ENCODE measurements around the gene EHD4. TPM values are rescaled to one million over a fixed set of nuclear protein-coding genes. Genes with fewer than 3 reads are reported as not detected.

The EHD4 gene
- total and polyA plus RNA-seq, 9 of the 15 experiments (the other 6 are each of a cell fraction or from before 2014, with no cell fraction given), result 0.89 to 10.3 (median 6.4) TPM

DNA sequence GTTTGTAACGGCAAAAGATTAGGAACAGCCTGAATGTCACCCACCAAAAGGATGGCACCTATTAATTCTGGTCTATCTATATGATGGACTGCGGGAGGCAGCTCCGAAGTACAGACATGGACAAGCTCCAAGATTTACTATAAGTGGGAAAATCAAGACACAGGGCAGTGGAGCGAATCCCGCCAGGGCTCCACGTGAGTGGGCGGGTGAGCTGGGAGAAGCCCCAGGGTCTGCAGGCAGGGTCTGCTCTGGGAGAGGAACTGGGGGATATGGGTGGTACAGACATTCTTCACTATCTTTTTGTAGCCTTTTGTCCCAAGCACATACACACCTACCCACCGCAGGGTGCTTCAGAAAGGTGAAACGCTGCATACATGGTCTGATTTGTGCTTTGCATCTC is 40.3 kb downstream of the EHD4 start:
- Histone ChIP-seq H3K27ac (ENCODE audit: extremely low read depth, low read depth, low read length) (no peak overlapping the region), H3K9me3 (replicated peaks; ENCODE audit: control insufficient read depth, insufficient read depth, low read depth, low read length) (no peaks in the 10 kb centered on the region), H3K4me2 (ENCODE audit: insufficient read depth, low read length) (no peak overlapping the region), H3K27me3 (ENCODE audit: control insufficient read depth in 2 of 2, insufficient read depth in 2 of 2, low read length in 2 of 2) (no peaks in the 10 kb centered on the region), H3K4me3 (no peak overlapping the region), H3K4me1 (replicated peaks in 1 of 2; ENCODE audit: control insufficient read depth in 2 of 2, insufficient read depth in 2 of 2, low read length in 2 of 2) (peaks cover 3 to 13% of the 10 kb centered on the region in 2 experiments; a peak in 4 of 5 replicates), H2AFZ (ENCODE audit: low read depth, low read length) (no peak overlapping the region), H3K9ac (ENCODE audit: insufficient read depth in 1 of 2, low read depth in 2 of 2, low read length in 2 of 2) (no peak overlapping the region), H3K9me1 (ENCODE audit: control insufficient read depth, insufficient read depth, low read length) (no peaks in the 10 kb centered on the region), H4K20me1 (replicated peaks; ENCODE audit: control insufficient read depth, insufficient read depth, low read length) (no peaks in the 10 kb centered on the region), H3K36me3 (ENCODE audit: control insufficient read depth, insufficient read depth, low read length) (peaks cover 4% of the 10 kb centered on the region; the same call in 2 of the 3 replicates), H3K79me2 (ENCODE audit: control insufficient read depth, insufficient read depth, low read length) (no peaks in the 10 kb centered on the region)
- DNase-seq (ENCODE audit: extremely low read depth in 1 of 4, low spot score in 3 of 4), result no peak
- intact Hi-C loops (cut with micrococcal nuclease), result no loop called here
- 95% methylated on average over 9 of the region's 9 CpGs for WGBS (ENCODE audit: insufficient coverage, low coverage, missing lambda C conversion rate)
- in situ Hi-C loops (cut with MboI), result no loop called here
- no peak for FAIRE-seq
- ChIA-PET CTCF (ENCODE audit: low intra/inter-chr PET ratio) (no interaction called here), POLR2A (no interaction called here)
- no peak for ATAC-seq
- no TSS peak for BruUV-seq (replicated peaks)
- no peak for TF ChIP-seq MAFF (IDR thresholded peaks at IDR 0.05; ENCODE audit: low read length)
- TF ChIP-seq, protein P1, sequence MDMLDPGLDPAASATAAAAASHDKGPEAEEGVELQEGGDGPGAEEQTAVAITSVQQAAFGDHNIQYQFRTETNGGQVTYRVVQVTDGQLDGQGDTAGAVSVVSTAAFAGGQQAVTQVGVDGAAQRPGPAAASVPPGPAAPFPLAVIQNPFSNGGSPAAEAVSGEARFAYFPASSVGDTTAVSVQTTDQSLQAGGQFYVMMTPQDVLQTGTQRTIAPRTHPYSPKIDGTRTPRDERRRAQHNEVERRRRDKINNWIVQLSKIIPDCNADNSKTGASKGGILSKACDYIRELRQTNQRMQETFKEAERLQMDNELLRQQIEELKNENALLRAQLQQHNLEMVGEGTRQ (CRISPR knock-in tag; IDR thresholded peaks at IDR 0.05), result no peak
- no peak for TF ChIP-seq TRIM28 (IDR thresholded peaks at IDR 0.05)
- no peak for TF ChIP-seq SIRT6 (IDR thresholded peaks at IDR 0.05; ENCODE audit: low read depth, low read length)
- TF ChIP-seq, protein P2, sequence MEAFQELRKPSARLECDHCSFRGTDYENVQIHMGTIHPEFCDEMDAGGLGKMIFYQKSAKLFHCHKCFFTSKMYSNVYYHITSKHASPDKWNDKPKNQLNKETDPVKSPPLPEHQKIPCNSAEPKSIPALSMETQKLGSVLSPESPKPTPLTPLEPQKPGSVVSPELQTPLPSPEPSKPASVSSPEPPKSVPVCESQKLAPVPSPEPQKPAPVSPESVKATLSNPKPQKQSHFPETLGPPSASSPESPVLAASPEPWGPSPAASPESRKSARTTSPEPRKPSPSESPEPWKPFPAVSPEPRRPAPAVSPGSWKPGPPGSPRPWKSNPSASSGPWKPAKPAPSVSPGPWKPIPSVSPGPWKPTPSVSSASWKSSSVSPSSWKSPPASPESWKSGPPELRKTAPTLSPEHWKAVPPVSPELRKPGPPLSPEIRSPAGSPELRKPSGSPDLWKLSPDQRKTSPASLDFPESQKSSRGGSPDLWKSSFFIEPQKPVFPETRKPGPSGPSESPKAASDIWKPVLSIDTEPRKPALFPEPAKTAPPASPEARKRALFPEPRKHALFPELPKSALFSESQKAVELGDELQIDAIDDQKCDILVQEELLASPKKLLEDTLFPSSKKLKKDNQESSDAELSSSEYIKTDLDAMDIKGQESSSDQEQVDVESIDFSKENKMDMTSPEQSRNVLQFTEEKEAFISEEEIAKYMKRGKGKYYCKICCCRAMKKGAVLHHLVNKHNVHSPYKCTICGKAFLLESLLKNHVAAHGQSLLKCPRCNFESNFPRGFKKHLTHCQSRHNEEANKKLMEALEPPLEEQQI (IDR thresholded peaks at IDR 0.05), result no peak
- no peak for TF ChIP-seq RBM22 (IDR thresholded peaks at IDR 0.05; ENCODE audit: low read depth, low read length, poor library complexity, severe bottlenecking)
- TF ChIP-seq, protein P3, sequence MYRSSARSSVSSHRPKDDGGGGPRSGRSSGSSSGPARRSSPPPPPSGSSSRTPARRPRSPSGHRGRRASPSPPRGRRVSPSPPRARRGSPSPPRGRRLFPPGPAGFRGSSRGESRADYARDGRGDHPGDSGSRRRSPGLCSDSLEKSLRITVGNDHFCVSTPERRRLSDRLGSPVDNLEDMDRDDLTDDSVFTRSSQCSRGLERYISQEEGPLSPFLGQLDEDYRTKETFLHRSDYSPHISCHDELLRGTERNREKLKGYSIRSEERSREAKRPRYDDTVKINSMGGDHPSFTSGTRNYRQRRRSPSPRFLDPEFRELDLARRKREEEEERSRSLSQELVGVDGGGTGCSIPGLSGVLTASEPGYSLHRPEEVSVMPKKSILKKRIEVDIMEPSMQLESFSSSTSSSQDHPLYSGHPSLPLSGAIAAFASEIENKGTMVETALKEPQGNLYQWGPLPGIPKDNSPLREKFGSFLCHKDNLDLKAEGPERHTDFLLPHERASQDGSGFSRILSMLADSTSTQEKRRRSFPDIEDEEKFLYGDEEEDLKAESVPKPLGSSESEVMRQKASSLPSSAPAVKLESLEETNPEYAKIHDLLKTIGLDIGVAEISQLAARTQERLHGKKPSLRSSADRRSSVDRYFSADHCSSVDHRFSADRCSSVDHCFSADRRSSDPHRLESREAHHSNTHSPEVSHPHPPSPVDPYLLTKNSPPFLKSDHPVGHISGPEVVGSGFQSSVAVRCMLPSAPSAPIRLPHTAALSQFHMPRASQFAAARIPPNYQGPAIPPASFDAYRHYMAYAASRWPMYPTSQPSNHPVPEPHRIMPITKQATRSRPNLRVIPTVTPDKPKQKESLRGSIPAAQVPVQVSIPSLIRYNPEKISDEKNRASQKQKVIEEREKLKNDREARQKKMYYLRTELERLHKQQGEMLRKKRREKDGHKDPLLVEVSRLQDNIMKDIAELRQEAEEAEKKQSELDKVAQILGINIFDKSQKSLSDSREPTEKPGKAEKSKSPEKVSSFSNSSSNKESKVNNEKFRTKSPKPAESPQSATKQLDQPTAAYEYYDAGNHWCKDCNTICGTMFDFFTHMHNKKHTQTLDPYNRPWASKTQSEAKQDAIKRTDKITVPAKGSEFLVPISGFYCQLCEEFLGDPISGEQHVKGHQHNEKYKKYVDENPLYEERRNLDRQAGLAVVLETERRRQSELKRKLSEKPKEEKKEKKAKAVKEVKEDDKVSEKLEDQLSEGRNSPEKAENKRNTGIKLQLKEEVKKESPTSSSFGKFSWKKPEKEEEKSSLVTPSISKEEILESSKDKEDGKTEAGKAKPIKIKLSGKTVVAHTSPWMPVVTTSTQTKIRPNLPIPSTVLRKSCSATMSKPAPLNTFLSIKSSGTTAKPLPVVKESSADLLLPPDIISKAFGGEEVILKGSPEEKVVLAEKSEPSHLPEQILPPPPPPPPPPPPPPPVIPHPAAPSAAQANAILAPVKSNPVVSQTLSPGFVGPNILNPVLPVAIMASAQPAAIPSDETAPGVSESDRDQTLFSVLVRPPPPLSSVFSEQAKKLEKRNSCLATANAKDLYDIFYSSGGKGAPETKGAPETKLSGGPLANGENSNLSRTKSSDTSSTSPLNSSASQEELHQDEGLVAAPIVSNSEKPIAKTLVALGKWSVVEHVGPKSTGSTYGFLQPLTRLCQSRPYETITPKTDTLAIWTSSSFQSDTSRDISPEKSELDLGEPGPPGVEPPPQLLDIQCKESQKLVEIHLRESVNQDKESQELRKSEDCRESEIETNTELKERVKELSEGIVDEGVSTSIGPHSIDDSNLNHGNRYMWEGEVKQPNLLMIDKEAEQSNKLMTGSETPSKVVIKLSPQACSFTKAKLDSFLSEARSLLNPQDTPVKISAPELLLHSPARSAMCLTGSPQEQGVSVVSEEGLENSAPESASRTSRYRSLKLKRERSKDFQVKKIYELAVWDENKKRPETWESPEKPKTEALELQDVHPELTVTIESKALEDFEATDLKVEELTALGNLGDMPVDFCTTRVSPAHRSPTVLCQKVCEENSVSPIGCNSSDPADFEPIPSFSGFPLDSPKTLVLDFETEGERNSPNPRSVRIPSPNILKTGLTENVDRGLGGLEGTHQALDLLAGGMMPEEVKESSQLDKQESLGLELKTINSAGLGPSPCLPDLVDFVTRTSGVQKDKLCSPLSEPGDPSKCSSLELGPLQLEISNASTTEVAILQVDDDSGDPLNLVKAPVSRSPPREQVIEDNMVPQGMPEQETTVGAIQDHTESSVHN (IDR thresholded peaks at IDR 0.05; ENCODE audit: borderline replicate concordance in 1 of 2, low read depth in 1 of 2), result no peak
- TF ChIP-seq BMI1 (IDR thresholded peaks at IDR 0.05; ENCODE audit: low read length), result no peak
- no peak for TF ChIP-seq BRF1 (IDR thresholded peaks at IDR 0.05; ENCODE audit: borderline replicate concordance, extremely low read depth, insufficient read length)
- TF ChIP-seq ZNF766 (CRISPR knock-in tag; conservative IDR thresholded peaks at IDR 0.05), result no peak
- TF ChIP-seq TEAD2 (tag; IDR thresholded peaks at IDR 0.05), result no peak

All from K562 (cell line).